ENCODE data around the gene ADAP1. TPM values are rescaled to one million over a fixed set of nuclear protein-coding genes. Genes with fewer than 3 reads are reported as not detected.

ADAP1 gene
- total and polyA plus RNA-seq, 7 donors: 11.4 to 157 (median 72.6) TPM

- 38 to 78% methylated on average over 16 of the region's 16 CpGs for WGBS, 2 donors
- intact Hi-C loops (cut with DNase I): loop anchor here (5.0 kb wide), 1 partner anchor 38 kb away; the partner anchor contains the start of gene ADAP1
Measured at GRCh38 chr7:914521-915194, 39.8 kb downstream of the ADAP1 start.

GRCh38 chr7:913736-914520, 40.6 kb downstream of the ADAP1 start:
- Histone ChIP-seq H3K27me3 (no peaks in the 10 kb centered on the region), H3K4me3 (no peak overlapping the region), H3K9me3 (no peaks in the 10 kb centered on the region), H3K27ac (peak overlapping the region in 1 of 4 donors; percentile 5), H3K4me1 (peaks cover 0 to 27% (median 18%) of the 10 kb centered on the region in 4 donors), H3K36me3 (peaks cover 0 to 2% (median 0%) of the 10 kb centered on the region in 4 donors)
- DNase-seq: peak; percentile 58
- WGBS, 2 donors: 15 to 66% methylated on average over 31 of the region's 31 CpGs
- TF ChIP-seq POLR2AphosphoS5 (IDR thresholded peaks at IDR 0.05) (no peak), POLR2A (IDR thresholded peaks at IDR 0.05) (peak in 1 of 2 donors; percentile 10)
- intact Hi-C loops (cut with DNase I): no loop called here

More at GRCh38 chr7:914521-915194, 39.8 kb downstream of the ADAP1 start:
- peak overlapping the region in 1 of 4 donors; percentile 5 for H3K27ac ChIP-seq
- peaks cover 0 to 5% (median 0%) of the 10 kb centered on the region in 4 donors for H3K36me3 ChIP-seq
- no peak for TF ChIP-seq EP300 (IDR thresholded peaks at IDR 0.05)
- no peak for TF ChIP-seq POLR2AphosphoS5 (IDR thresholded peaks at IDR 0.05)
- TF ChIP-seq, protein P1, sequence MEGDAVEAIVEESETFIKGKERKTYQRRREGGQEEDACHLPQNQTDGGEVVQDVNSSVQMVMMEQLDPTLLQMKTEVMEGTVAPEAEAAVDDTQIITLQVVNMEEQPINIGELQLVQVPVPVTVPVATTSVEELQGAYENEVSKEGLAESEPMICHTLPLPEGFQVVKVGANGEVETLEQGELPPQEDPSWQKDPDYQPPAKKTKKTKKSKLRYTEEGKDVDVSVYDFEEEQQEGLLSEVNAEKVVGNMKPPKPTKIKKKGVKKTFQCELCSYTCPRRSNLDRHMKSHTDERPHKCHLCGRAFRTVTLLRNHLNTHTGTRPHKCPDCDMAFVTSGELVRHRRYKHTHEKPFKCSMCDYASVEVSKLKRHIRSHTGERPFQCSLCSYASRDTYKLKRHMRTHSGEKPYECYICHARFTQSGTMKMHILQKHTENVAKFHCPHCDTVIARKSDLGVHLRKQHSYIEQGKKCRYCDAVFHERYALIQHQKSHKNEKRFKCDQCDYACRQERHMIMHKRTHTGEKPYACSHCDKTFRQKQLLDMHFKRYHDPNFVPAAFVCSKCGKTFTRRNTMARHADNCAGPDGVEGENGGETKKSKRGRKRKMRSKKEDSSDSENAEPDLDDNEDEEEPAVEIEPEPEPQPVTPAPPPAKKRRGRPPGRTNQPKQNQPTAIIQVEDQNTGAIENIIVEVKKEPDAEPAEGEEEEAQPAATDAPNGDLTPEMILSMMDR (IDR thresholded peaks at IDR 0.05): no peak
- no peak for TF ChIP-seq POLR2A (IDR thresholded peaks at IDR 0.05)
- peaks cover 0 to 22% (median 14%) of the 10 kb centered on the region in 4 donors for H3K4me1 ChIP-seq
- no peaks in the 10 kb centered on the region for H3K27me3 ChIP-seq
- DNase-seq: peak; percentile 56
- no peak overlapping the region for H3K4me3 ChIP-seq
- no peaks in the 10 kb centered on the region for H3K9me3 ChIP-seq

DNA sequence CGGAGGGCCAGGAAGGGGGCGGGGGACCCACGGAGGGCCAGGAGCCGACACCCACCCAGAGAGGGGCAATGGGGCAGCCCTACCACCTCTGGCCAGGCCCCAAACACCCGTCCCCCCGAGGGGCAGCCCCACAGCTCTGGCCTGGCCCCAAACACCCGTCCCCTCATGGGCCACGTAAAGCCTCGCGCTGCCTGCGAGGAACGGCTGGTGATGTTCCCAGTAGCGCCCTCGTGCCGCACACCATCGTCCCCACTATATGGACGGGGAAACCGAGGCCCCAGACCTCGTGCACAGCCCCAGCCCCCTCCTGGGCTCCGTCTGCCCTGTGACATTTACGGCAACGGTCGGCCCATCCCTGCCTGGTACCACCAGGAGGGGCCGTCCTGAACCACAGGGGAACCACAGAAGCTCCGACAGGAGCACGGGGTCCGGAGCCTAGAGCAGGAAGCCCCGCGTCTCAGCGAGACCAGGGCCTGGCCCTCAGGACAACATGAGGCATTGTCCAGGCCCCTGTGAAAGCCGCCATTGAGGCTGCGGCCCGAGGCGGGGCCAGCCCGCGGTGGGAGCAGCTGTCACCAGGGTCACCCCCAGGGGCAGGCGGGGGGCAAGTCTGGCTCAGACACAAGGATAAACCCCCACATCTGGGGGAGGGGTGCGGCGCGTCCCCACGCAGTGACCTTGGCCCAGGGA, 42.5 kb downstream of the ADAP1 start:
- Histone ChIP-seq H3K36me3 (no peaks in the 10 kb centered on the region), H3K27ac (no peak overlapping the region), H3K27me3 (no peaks in the 10 kb centered on the region), H3K4me1 (peaks cover 0 to 27% (median 15%) of the 10 kb centered on the region in 4 donors), H3K9me3 (no peaks in the 10 kb centered on the region), H3K4me3 (no peak overlapping the region)
- 82 to 87% methylated on average over 41 of the region's 41 CpGs for WGBS, 2 donors
- TF ChIP-seq EP300 (IDR thresholded peaks at IDR 0.05): no peak
- TF ChIP-seq POLR2AphosphoS5 (IDR thresholded peaks at IDR 0.05): no peak
- TF ChIP-seq, protein P1 (IDR thresholded peaks at IDR 0.05): no peak
- TF ChIP-seq POLR2A (IDR thresholded peaks at IDR 0.05): no peak
- intact Hi-C loops (cut with DNase I): no loop called here
- no peak for DNase-seq

DNA sequence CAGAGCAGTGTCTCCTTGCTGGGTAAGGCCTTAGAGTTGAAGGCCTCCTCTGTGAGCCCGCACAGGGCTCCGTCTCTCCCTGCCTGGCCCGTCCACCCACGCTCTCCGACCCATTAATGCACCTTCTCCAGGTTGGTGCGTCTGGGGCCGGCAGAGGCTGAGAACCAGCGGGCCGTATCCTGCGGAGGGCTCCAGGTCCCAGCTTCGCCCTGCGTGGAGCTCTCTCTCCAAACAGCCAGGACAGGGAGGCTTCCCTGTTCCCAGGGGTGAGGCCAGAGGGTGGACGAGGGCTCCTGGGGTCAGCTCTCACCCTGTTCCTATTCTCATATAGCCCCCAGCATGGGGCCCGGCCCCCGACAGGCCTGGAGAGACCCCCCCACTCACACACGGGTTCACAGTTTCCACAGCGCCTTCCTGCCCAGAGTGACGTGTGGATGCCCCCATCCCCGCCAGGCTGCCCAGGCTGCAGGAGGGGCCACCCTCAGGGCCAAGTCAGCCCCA, 43.5 kb downstream of the ADAP1 start:
- intact Hi-C loops (cut with DNase I): no loop called here
- DNase-seq: no peak

More for the DNA sequence above, 43.5 kb downstream of the ADAP1 start:
- WGBS, 2 donors: 85 to 89% methylated on average over 19 of the region's 19 CpGs
- H3K27ac ChIP-seq: no peak overlapping the region
- H3K27me3 ChIP-seq: no peaks in the 10 kb centered on the region
- H3K4me1 ChIP-seq: peaks cover 0 to 19% (median 8%) of the 10 kb centered on the region in 4 donors
- H3K36me3 ChIP-seq: no peaks in the 10 kb centered on the region
- TF ChIP-seq, protein P1 (IDR thresholded peaks at IDR 0.05): no peak
- no peak for TF ChIP-seq POLR2AphosphoS5 (IDR thresholded peaks at IDR 0.05)
- TF ChIP-seq POLR2A (IDR thresholded peaks at IDR 0.05): no peak
- TF ChIP-seq EP300 (IDR thresholded peaks at IDR 0.05): no peak
- H3K4me3 ChIP-seq: no peak overlapping the region
- no peaks in the 10 kb centered on the region for H3K9me3 ChIP-seq

Data from sigmoid colon (tissue), 7 donors.